IMR-90 (cell line): ENCODE data around the gene KCNQ2. TPM values are rescaled to one million over a fixed set of nuclear protein-coding genes. Genes with fewer than 3 reads are reported as not detected.

ENCODE experiments used
- ATAC-seq: fragments of 200-7000 bp; cut with Tn5 transposase; 2 replicates; pipeline ENCODE4 v1.9.1; 2020; ENCODE audit warnings: low read depth, mild to moderate bottlenecking, moderate library complexity
- BruUV-seq: library from RNA; stranded (reverse); fragments of 400-500 nt; replicated peaks from 2 replicates; lab custom pipeline; 2021; lab: Mats Ljungman, UMichigan
- CTCF ChIA-PET: fragments of 300-600 bp; formaldehyde crosslinking; extraction: SDS; loops from one replicate; lab custom pipeline; 2021; ENCODE audit warnings: antibody characterized with exemption; lab: Yijun Ruan, JAX
- POLR2A ChIA-PET: fragments of 300-600 bp; sonication (Branson Sonifier 250); formaldehyde crosslinking; loops from one replicate; lab custom pipeline; 2022; ENCODE audit warnings: antibody characterized with exemption; ENCODE audit not compliant: unreplicated experiment; lab: Charles Lee
- DNase-seq: peaks from one replicate; pipeline ENCODE4 v3.0.0; 2013
- H2AFZ ChIP-seq: replicated peaks from 2 replicates; pipeline ENCODE3; 2013; ENCODE audit warnings: low read length, mild to moderate bottlenecking; ENCODE audit not compliant: poor library complexity
- H2AK5ac ChIP-seq: 2 replicates; pipeline ENCODE4 v1.6.1; 2013; ENCODE audit warnings: low read depth, low read length, inconsistent platforms
- H2AK9ac ChIP-seq: replicated peaks from 2 replicates; pipeline ENCODE3; 2013; ENCODE audit warnings: mild to moderate bottlenecking, low read depth, low read length, moderate library complexity; ENCODE audit not compliant: poor library complexity
- H2BK120ac ChIP-seq: 2 replicates; pipeline ENCODE4 v1.6.1; 2013; ENCODE audit warnings: low read depth, low read length, inconsistent platforms
- H2BK15ac ChIP-seq: 3 replicates; pipeline ENCODE4 v1.6.1; 2013; ENCODE audit warnings: low read depth, low read length, inconsistent platforms
- H2BK20ac ChIP-seq: 2 replicates; pipeline ENCODE4 v1.6.1; 2013; ENCODE audit warnings: low read depth, mild to moderate bottlenecking, inconsistent platforms, low read length, moderate library complexity
- H2BK5ac ChIP-seq: 2 replicates; pipeline ENCODE4 v1.6.1; 2013; ENCODE audit warnings: mild to moderate bottlenecking, low read depth, low read length, inconsistent platforms; ENCODE audit not compliant: poor library complexity, severe bottlenecking
- H3K14ac ChIP-seq: replicated peaks from 2 replicates; pipeline ENCODE4 v1.6.1; 2013; ENCODE audit warnings: low read depth, low read length, inconsistent platforms
- H3K18ac ChIP-seq: 2 replicates; pipeline ENCODE4 v1.6.1; 2013; ENCODE audit warnings: low read depth, low read length, control low read depth
- H3K23ac ChIP-seq: 2 replicates; pipeline ENCODE4 v1.6.1; 2013; ENCODE audit warnings: low read depth, low read length, inconsistent platforms
- H3K27ac ChIP-seq: 2 replicates; pipeline ENCODE4 v1.5.1; 2013; ENCODE audit warnings: mild to moderate bottlenecking, control low read depth, low read length; ENCODE audit not compliant: insufficient read depth
- H3K27me3 ChIP-seq: 2 replicates; pipeline ENCODE4 v1.6.1; 2013; ENCODE audit warnings: low read length; ENCODE audit not compliant: control insufficient read depth, insufficient read depth
- H3K36me3 ChIP-seq: 2 replicates; pipeline ENCODE4 v1.6.1; 2013; ENCODE audit warnings: low read length, mixed read lengths; ENCODE audit not compliant: control insufficient read depth, insufficient read depth
- H3K4ac ChIP-seq: 2 replicates; pipeline ENCODE4 v1.6.1; 2013; ENCODE audit warnings: low read depth, low read length, inconsistent platforms
- H3K4me1 ChIP-seq: 2 replicates; pipeline ENCODE4 v1.6.1; 2013; ENCODE audit warnings: low read length, mixed read lengths; ENCODE audit not compliant: control insufficient read depth, insufficient read depth
- H3K4me2 ChIP-seq: 2 replicates; pipeline ENCODE4 v1.6.1; 2013; ENCODE audit warnings: low read depth, mild to moderate bottlenecking, control low read depth, low read length, moderate library complexity
- H3K4me3 ChIP-seq: 2 replicates; pipeline ENCODE4 v1.5.1; 2013; ENCODE audit warnings: low read depth, mild to moderate bottlenecking, control low read depth, low read length, moderate library complexity; ENCODE audit not compliant: insufficient read depth
- H3K56ac ChIP-seq: 2 replicates; pipeline ENCODE4 v1.6.1; 2013; ENCODE audit warnings: low read length, inconsistent platforms; ENCODE audit not compliant: insufficient read depth; ENCODE audit errors: extremely low read depth
- H3K79me1 ChIP-seq, 2 experiments: 2 replicates each; pipeline ENCODE4 v1.6.1; 2013; ENCODE audit warnings: low read length in 2 of 2, inconsistent platforms in 1 of 2, low read depth in 1 of 2
- H3K9ac ChIP-seq: 2 replicates; pipeline ENCODE4 v1.6.1; 2013; ENCODE audit warnings: low read depth, low read length, control low read depth
- H3K9me1 ChIP-seq: 2 replicates; pipeline ENCODE4 v1.6.1; 2013; ENCODE audit warnings: low read length, inconsistent platforms; ENCODE audit not compliant: insufficient read depth
- H3K9me3 ChIP-seq: 2 replicates; pipeline ENCODE4 v1.6.1; 2013; ENCODE audit warnings: low read length; ENCODE audit not compliant: control insufficient read depth, insufficient read depth
- H4K20me1 ChIP-seq: 2 replicates; pipeline ENCODE4 v1.6.1; 2013; ENCODE audit warnings: low read length, inconsistent platforms; ENCODE audit not compliant: insufficient read depth
- H4K5ac ChIP-seq: 2 replicates; pipeline ENCODE4 v1.6.1; 2013; ENCODE audit warnings: mild to moderate bottlenecking, low read depth, low read length, control low read depth
- H4K8ac ChIP-seq, 2 experiments: 2 replicates each; pipeline ENCODE4 v1.6.1; 2013; ENCODE audit warnings: low read depth in 2 of 2, low read length in 2 of 2, control low read depth in 1 of 2, inconsistent platforms in 1 of 2
- H4K91ac ChIP-seq: 2 replicates; pipeline ENCODE4 v1.6.1; 2013; ENCODE audit warnings: low read depth, low read length, inconsistent platforms; ENCODE audit not compliant: insufficient read depth
- BHLHE40 ChIP-seq: fragments of 150-350 bp; IDR thresholded peaks from 2 replicates; pipeline ENCODE4 v1.6.1; 2016; ENCODE audit warnings: mild to moderate bottlenecking, low read depth, low read length
- CEBPB ChIP-seq: IDR thresholded peaks from 2 replicates; pipeline ENCODE4 v1.6.1; 2012; ENCODE audit warnings: low read depth, low read length, improper control_type of control experiment
- CHD1 ChIP-seq: IDR thresholded peaks from 2 replicates; pipeline ENCODE4 v1.6.1; 2012; ENCODE audit warnings: low read depth, low read length, improper control_type of control experiment
- ELK1 ChIP-seq: fragments of 150-350 bp; IDR thresholded peaks from 2 replicates; pipeline ENCODE4 v1.6.1; 2016; ENCODE audit warnings: low read depth, mild to moderate bottlenecking, low read length, moderate library complexity, borderline replicate concordance
- FOS ChIP-seq: fragments of 150-350 bp; IDR thresholded peaks from 2 replicates; pipeline ENCODE4 v1.6.1; 2016; ENCODE audit warnings: low read depth, low read length
- MAZ ChIP-seq: IDR thresholded peaks from 2 replicates; pipeline ENCODE4 v1.6.1; 2012; ENCODE audit warnings: low read depth, mild to moderate bottlenecking, low read length, improper control_type of control experiment, moderate library complexity, borderline replicate concordance
- MXI1 ChIP-seq: IDR thresholded peaks from 2 replicates; pipeline ENCODE4 v1.6.1; 2012; ENCODE audit warnings: low read depth, mild to moderate bottlenecking, low read length, moderate library complexity, borderline replicate concordance
- NFE2L2 ChIP-seq: fragments of 150-350 bp; IDR thresholded peaks from 2 replicates; pipeline ENCODE4 v1.6.1; 2016; ENCODE audit warnings: low read depth, mild to moderate bottlenecking, low read length
- POLR2A ChIP-seq: IDR thresholded peaks from 2 replicates; pipeline ENCODE4 v1.6.1; 2012; ENCODE audit warnings: mild to moderate bottlenecking, low read depth, low read length
- RAD21 ChIP-seq: IDR thresholded peaks from 2 replicates; pipeline ENCODE4 v1.6.1; 2012; ENCODE audit warnings: low read length, improper control_type of control experiment
- RCOR1 ChIP-seq: IDR thresholded peaks from 2 replicates; pipeline ENCODE4 v1.6.1; 2012; ENCODE audit warnings: mild to moderate bottlenecking, low read length, improper control_type of control experiment; ENCODE audit not compliant: insufficient replicate concordance
- RFX5 ChIP-seq: IDR thresholded peaks from 2 replicates; pipeline ENCODE4 v1.8.0; 2012; ENCODE audit warnings: low read depth, mild to moderate bottlenecking, low read length, moderate library complexity
- SMC3 ChIP-seq: fragments of 150-350 bp; IDR thresholded peaks from 2 replicates; pipeline ENCODE4 v1.6.1; 2016; ENCODE audit warnings: low read depth, mild to moderate bottlenecking, antibody characterized with exemption, low read length, moderate library complexity
- USF2 ChIP-seq: fragments of 150-350 bp; IDR thresholded peaks from 2 replicates; pipeline ENCODE4 v1.6.1; 2017; ENCODE audit warnings: mild to moderate bottlenecking, antibody characterized with exemption, low read length, low read depth
- WGBS, 2 experiments: methylation state at CpG; one replicate each; pipeline versions ENCODE4 v1.1.5 to v1.1.7; 2013; ENCODE audit warnings: missing lambda C conversion rate in 2 of 2; ENCODE audit not compliant: insufficient read length in 1 of 2; ENCODE audit errors: extremely low coverage in 2 of 2; 5-methylcytosine and 5-hydroxymethylcytosine counted together
- dilution Hi-C: fragments of 300-500 bp; cut with HindIII; formaldehyde crosslinking; loops from one replicate; pipeline ENCODE4 v1.14.3; 2018; ENCODE audit warnings: low sequenced_read_pairs; ENCODE audit not compliant: unreplicated experiment
- in situ Hi-C: fragments of 300-500 bp; cut with MboI; formaldehyde crosslinking; loops from 3 replicates; pipeline ENCODE4 v1.14.3; 2019; ENCODE audit warnings: low sequenced_read_pairs, inconsistent platforms, mixed read lengths
- intact Hi-C: fragments of 100-400 bp; cut with micrococcal nuclease; formaldehyde crosslinking; loops from 2 replicates; pipeline ENCODE4 v1.10.0; 2022
- polyA plus RNA-seq, 3 experiments: library from polyadenylated mRNA; depleted of rRNA; stranded (reverse); fragments of >200 nt; gene quantifications; 2 replicates each; pipeline ENCODE4 v1.2.3, GENCODE V29; 2012; ENCODE audit warnings: low replicate concordance in 1 of 3
- total RNA-seq: library from RNA; depleted of rRNA; stranded (reverse); fragments of >200 nt; gene quantifications from 2 replicates; pipeline ENCODE4 v1.2.3, GENCODE V29; 2012

The KCNQ2 gene
- total and polyA plus RNA-seq, 2 of the 4 experiments (the other 2 are of a cell fraction), result 0.02 TPM; not detected in 1

GRCh38 chr20:63471981-63472831, at the start of gene KCNQ2 (continued):
- TF ChIP-seq RCOR1 (no peak), FOS (no peak), BHLHE40 (no peak)

- DNase-seq (no peak), ATAC-seq (no peak)
- in situ Hi-C loops (no loop called here), dilution Hi-C loops (no loop called here), intact Hi-C loops (no loop called here)
- Histone ChIP-seq H3K4me3 (peak overlapping the region; percentile 97), H3K4me2 (peak overlapping the region; percentile 80), H3K79me1 (peaks cover 19 to 38% of the 10 kb centered on the region in 2 experiments), H3K9ac (peak overlapping the region; percentile 89), H2BK15ac (no peak overlapping the region), H3K4me1 (peaks cover 13% of the 10 kb centered on the region), H3K23ac (peak overlapping the region; percentile 78; the same call in 1 of the 2 replicates), H3K9me3 (no peaks in the 10 kb centered on the region), H3K56ac (no peak overlapping the region), H2BK120ac (no peak overlapping the region), H3K14ac (peak overlapping the region; percentile 78; the same call in 1 of the 2 replicates), H4K20me1 (peaks cover 29% of the 10 kb centered on the region), H4K8ac (peak overlapping the region in 1 of 2 experiments; percentile 37; a peak in 1 of 4 replicates), H2BK20ac (no peak overlapping the region), H3K27me3 (no peaks in the 10 kb centered on the region), H3K18ac (no peak overlapping the region), H2AK5ac (peak overlapping the region; percentile 59), H3K27ac (peak overlapping the region; percentile 90), H2AFZ (peak overlapping the region; percentile 89), H3K36me3 (peaks cover 23% of the 10 kb centered on the region), H3K4ac (peak overlapping the region; percentile 75; the same call in 1 of the 2 replicates), H2BK5ac (no peak overlapping the region), H4K5ac (no peak overlapping the region), H4K91ac (no peak overlapping the region), H3K9me1 (peaks cover 11% of the 10 kb centered on the region; the same call in 1 of the 2 replicates), H2AK9ac (peak overlapping the region; percentile 94)
- POLR2A ChIA-PET, result interaction anchor here (1.1 kb wide), 1 partner anchor 24 kb away, joined by 3 read pairs; no protein-coding TSS in a partner anchor
- 6% methylated on average over 3 of the region's 23 CpGs; no CpG with 5 or more reads in 1 of the 2 experiments for WGBS, 2 experiments
- BruUV-seq, result no TSS peak
- CTCF ChIA-PET, result interaction anchor here (1.0 to 1.7 kb wide), 3 partner anchors 16 to 26 kb away, joined by 4 read pairs; partner anchors contain the start of gene PTK6
- no peak for TF ChIP-seq POLR2A
- no peak for TF ChIP-seq USF2
- no peak for TF ChIP-seq RFX5
- TF ChIP-seq MXI1, result no peak
- TF ChIP-seq BHLHE40, result no peak
- no peak for TF ChIP-seq RCOR1
- no peak for TF ChIP-seq RAD21
- TF ChIP-seq FOS, result no peak
- TF ChIP-seq SMC3, result no peak
- no peak for TF ChIP-seq CHD1
- TF ChIP-seq ELK1, result no peak
- TF ChIP-seq MAZ, result no peak
- TF ChIP-seq CEBPB, result no peak
- no peak for TF ChIP-seq NFE2L2
These were observed 49.1 kb upstream of the KCNQ2 start for GRCh38 chr20:63521602-63522001.
